GM23338 (cell line): ENCODE data around the gene ST14. TPM values are rescaled to one million over a fixed set of nuclear protein-coding genes. Genes with fewer than 3 reads are reported as not detected.

Experiments used
- ATAC-seq: fragments of 200-7000 bp; cut with Tn5 transposase; 3 replicates; pipeline ENCODE4 v1.9.1; 2020
- DNase-seq: peaks from one replicate; pipeline ENCODE4 v3.0.0-alpha.2; 2015; ENCODE audit warnings: low spot score
- H2AFZ ChIP-seq: fragments of 200-600 bp; sonication (generic); 2 replicates; pipeline ENCODE4 v1.8.0; 2016; ENCODE audit warnings: antibody characterized with exemption, mild to moderate bottlenecking, moderate library complexity
- H3F3A ChIP-seq: fragments of 200-600 bp; sonication (generic); replicated peaks from 2 replicates; pipeline ENCODE4 v1.8.0; 2017; ENCODE audit warnings: antibody characterized with exemption, mixed run types, low read depth
- H3K27ac ChIP-seq: fragments of 200-600 bp; sonication (generic); 2 replicates; pipeline ENCODE4 v1.6.1; 2016; ENCODE audit warnings: low read depth
- H3K27me3 ChIP-seq: fragments of 200-600 bp; sonication (generic); 2 replicates; pipeline ENCODE4 v1.8.0; 2016; ENCODE audit warnings: mild to moderate bottlenecking, mixed run types, moderate library complexity; ENCODE audit not compliant: insufficient read depth
- H3K36me3 ChIP-seq: fragments of 200-600 bp; sonication (generic); 2 replicates; pipeline ENCODE4 v1.8.0; 2016; ENCODE audit warnings: mild to moderate bottlenecking; ENCODE audit not compliant: insufficient read depth
- H3K4me1 ChIP-seq: fragments of 200-600 bp; sonication (generic); 2 replicates; pipeline ENCODE4 v1.8.0; 2016; ENCODE audit warnings: mild to moderate bottlenecking, moderate library complexity; ENCODE audit not compliant: insufficient read depth
- H3K4me2 ChIP-seq: fragments of 200-600 bp; sonication (generic); 2 replicates; pipeline ENCODE4 v1.7.1; 2017; ENCODE audit warnings: mixed run types
- H3K4me3 ChIP-seq: fragments of 200-600 bp; sonication (generic); 2 replicates; pipeline ENCODE4 v1.6.1; 2016; ENCODE audit warnings: mixed run types
- H3K79me2 ChIP-seq: fragments of 200-600 bp; sonication (generic); replicated peaks from 2 replicates; pipeline ENCODE4 v1.8.0; 2017; ENCODE audit warnings: mild to moderate bottlenecking; ENCODE audit not compliant: insufficient read depth
- H3K9me2 ChIP-seq: fragments of 200-600 bp; sonication (generic); 2 replicates; pipeline ENCODE4 v1.8.0; 2017; ENCODE audit not compliant: insufficient read depth
- H4K20me1 ChIP-seq: fragments of 200-600 bp; sonication (generic); replicated peaks from 2 replicates; pipeline ENCODE4 v1.8.0; 2017; ENCODE audit warnings: mild to moderate bottlenecking; ENCODE audit not compliant: insufficient read depth
- H3K27ac Mint-ChIP-seq: 2 replicates; pipeline ENCODE4 v1.8.0; 2020; ENCODE audit warnings: inconsistent platforms, mild to moderate bottlenecking, moderate library complexity, mixed read lengths
- H3K27me3 Mint-ChIP-seq: 3 replicates; pipeline ENCODE4 v1.8.0; 2022; ENCODE audit warnings: low read depth, mild to moderate bottlenecking, moderate library complexity, mixed read lengths, inconsistent platforms; ENCODE audit not compliant: insufficient read depth, poor library complexity
- H3K36me3 Mint-ChIP-seq: 3 replicates; pipeline ENCODE4 v1.8.0; 2021; ENCODE audit warnings: low read depth, mild to moderate bottlenecking, inconsistent platforms, moderate library complexity, mixed read lengths
- H3K4me1 Mint-ChIP-seq: 3 replicates; pipeline ENCODE4 v1.8.0; 2020; ENCODE audit warnings: mild to moderate bottlenecking, inconsistent platforms, mixed read lengths
- H3K4me3 Mint-ChIP-seq: 3 replicates; pipeline ENCODE4 v1.8.0; 2021; ENCODE audit warnings: moderate library complexity, mild to moderate bottlenecking, inconsistent platforms, mixed read lengths
- H3K9me3 Mint-ChIP-seq: 3 replicates; pipeline ENCODE4 v1.8.0; 2020; ENCODE audit warnings: moderate library complexity, mild to moderate bottlenecking, inconsistent platforms, mixed read lengths
- CREB1 ChIP-seq: fragments of 250-450 bp; sonication (Bioruptor Pico); IDR thresholded peaks from 2 replicates; pipeline ENCODE4 v1.5.0; 2020; ENCODE audit warnings: low read depth, mild to moderate bottlenecking, moderate library complexity
- EZH2phosphoT487 ChIP-seq: fragments of 200-600 bp; sonication (generic); IDR thresholded peaks from one replicate; pipeline ENCODE4 v1.8.1; 2018; ENCODE audit warnings: antibody characterized with exemption; ENCODE audit not compliant: unreplicated experiment
- JUNB ChIP-seq: IDR thresholded peaks from one replicate; pipeline ENCODE4 v1.6.1; 2016; ENCODE audit warnings: antibody characterized with exemption; ENCODE audit not compliant: unreplicated experiment
- NANOG ChIP-seq: IDR thresholded peaks from 2 replicates; pipeline ENCODE4 v1.6.1; 2016; ENCODE audit warnings: antibody characterized with exemption, borderline replicate concordance
- POLR2AphosphoS5 ChIP-seq: IDR thresholded peaks from 2 replicates; pipeline ENCODE4 v1.6.1; 2016; ENCODE audit warnings: antibody characterized with exemption, low read depth
- STAT1 ChIP-seq: IDR thresholded peaks from one replicate; pipeline ENCODE4 v1.6.1; 2016; ENCODE audit warnings: antibody characterized with exemption; ENCODE audit not compliant: unreplicated experiment
- ZNF114 ChIP-seq: fragments of 250-450 bp; sonication (Bioruptor Pico); IDR thresholded peaks from 2 replicates; pipeline ENCODE4 v1.5.0; 2020; ENCODE audit warnings: mild to moderate bottlenecking, moderate library complexity
- ZNF331 ChIP-seq: fragments of 250-450 bp; sonication (Bioruptor Pico); IDR thresholded peaks from 2 replicates; pipeline ENCODE4 v1.5.0; 2020; ENCODE audit warnings: low read depth, mild to moderate bottlenecking, moderate library complexity
- polyA plus RNA-seq: library from polyadenylated mRNA; unstranded; fragments of >200 nt; fragmentation: Nextera tagmentation; extraction: Ambion mirVana; gene quantifications from 2 replicates; pipeline ENCODE4 v1.2.1, GENCODE V29; 2016
- total RNA-seq: library from RNA; depleted of rRNA; stranded (reverse); fragments of >200 nt; shearing (Covaris generic); gene quantifications from 2 replicates; pipeline ENCODE4 v1.2.3, GENCODE V29; 2014
- TF ChIP-seq, protein P1 (sequence below): IDR thresholded peaks from 2 replicates; pipeline ENCODE4 v1.6.1; 2016; ENCODE audit warnings: antibody characterized with exemption
- TF ChIP-seq, protein P2 (sequence below), 2 experiments: fragments of 200-600 bp in 1 of 2; sonication (generic) in 1 of 2; conservative IDR thresholded peaks; 2 replicates each; pipeline versions ENCODE4 v1.5.1 to v1.6.1; 2016 to 2017; ENCODE audit warnings: antibody characterized with exemption in 2 of 2, low read depth in 2 of 2, mild to moderate bottlenecking in 2 of 2, moderate library complexity in 1 of 2

The ST14 gene
- total and polyA plus RNA-seq, 2 experiments from 2014 or later, result 7.9 to 32.7 TPM

DNA sequence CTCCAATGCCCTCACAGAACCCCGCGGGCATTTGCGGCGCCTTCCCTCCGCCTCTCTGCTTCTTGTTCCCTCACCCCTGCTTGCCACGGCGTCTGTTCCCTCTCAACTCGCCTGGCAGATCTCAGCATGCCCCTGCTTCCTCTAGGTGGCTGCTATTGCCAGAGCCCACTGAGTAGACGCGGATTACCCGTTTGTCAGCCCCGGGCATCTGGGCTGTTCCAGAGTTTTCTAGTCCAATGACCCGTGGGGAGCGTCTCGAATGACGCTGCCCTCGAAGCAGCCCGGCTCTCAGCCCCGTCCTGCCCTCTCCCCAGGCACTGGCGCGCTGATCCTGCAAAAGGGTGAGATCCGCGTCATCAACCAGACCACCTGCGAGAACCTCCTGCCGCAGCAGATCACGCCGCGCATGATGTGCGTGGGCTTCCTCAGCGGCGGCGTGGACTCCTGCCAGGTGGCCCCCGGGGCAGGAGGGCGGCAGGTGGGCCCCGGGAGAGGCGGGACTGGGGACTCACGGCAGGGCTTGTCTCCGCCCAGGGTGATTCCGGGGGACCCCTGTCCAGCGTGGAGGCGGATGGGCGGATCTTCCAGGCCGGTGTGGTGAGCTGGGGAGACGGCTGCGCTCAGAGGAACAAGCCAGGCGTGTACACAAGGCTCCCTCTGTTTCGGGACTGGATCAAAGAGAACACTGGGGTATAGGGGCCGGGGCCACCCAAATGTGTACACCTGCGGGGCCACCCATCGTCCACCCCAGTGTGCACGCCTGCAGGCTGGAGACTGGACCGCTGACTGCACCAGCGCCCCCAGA, 49.7 kb downstream of the ST14 start (continued):
- TF ChIP-seq CREB1 (CRISPR knock-in tag) (no peak), ZNF114 (CRISPR knock-in tag) (no peak), STAT1 (no peak), ZNF331 (CRISPR knock-in tag) (no peak)
- TF ChIP-seq, protein P1, sequence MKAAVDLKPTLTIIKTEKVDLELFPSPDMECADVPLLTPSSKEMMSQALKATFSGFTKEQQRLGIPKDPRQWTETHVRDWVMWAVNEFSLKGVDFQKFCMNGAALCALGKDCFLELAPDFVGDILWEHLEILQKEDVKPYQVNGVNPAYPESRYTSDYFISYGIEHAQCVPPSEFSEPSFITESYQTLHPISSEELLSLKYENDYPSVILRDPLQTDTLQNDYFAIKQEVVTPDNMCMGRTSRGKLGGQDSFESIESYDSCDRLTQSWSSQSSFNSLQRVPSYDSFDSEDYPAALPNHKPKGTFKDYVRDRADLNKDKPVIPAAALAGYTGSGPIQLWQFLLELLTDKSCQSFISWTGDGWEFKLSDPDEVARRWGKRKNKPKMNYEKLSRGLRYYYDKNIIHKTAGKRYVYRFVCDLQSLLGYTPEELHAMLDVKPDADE, result no peak

DNA sequence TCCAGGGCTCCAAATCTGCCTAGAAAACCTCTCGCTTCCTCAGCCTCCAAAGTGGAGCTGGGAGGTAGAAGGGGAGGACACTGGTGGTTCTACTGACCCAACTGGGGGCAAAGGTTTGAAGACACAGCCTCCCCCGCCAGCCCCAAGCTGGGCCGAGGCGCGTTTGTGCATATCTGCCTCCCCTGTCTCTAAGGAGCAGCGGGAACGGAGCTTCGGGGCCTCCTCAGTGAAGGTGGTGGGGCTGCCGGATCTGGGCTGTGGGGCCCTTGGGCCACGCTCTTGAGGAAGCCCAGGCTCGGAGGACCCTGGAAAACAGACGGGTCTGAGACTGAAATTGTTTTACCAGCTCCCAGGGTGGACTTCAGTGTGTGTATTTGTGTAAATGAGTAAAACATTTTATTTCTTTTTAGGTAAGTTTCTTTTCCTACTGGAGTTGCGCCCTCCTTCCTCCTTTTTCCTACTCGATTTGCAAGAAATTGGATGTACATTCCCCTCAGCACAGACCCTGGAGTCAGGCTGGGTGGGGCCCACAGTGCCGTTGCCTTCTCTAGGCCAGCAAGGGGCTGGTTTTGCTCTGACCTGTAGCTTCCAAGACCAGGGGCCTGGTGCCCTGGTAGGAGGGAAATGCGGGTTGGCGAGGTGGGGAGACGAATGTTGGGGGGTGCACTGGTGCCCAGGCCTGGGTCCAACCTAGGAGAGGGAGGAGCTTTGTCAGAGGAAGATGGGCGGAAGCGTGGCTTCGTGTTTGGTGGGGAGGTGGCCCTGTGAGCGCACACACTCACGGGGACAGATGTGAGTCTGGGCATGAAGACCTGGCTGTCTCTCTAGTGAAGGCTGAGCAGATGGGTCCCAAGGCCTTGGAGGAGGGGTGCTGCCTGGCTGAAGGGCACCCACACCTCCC, 50.6 kb downstream of the ST14 start:
- no peaks in the 10 kb centered on the region for H4K20me1 ChIP-seq
- no peak overlapping the region for H3K4me2 ChIP-seq
- no peak overlapping the region for H3K4me3 ChIP-seq
- no peak overlapping the region for H3K27ac ChIP-seq
- ATAC-seq, result no peak
- H3K9me2 ChIP-seq, result no peaks in the 10 kb centered on the region
- peaks cover 5% of the 10 kb centered on the region for H3K4me1 Mint-ChIP-seq
- no peaks in the 10 kb centered on the region for H3K36me3 ChIP-seq
- no peak for TF ChIP-seq JUNB
- no peak for TF ChIP-seq STAT1
- no peaks in the 10 kb centered on the region for H3K79me2 ChIP-seq
- H3K27me3 Mint-ChIP-seq, result peaks cover 7% of the 10 kb centered on the region
- H3K9me3 Mint-ChIP-seq, result no peaks in the 10 kb centered on the region
- no peak for DNase-seq
- H3F3A ChIP-seq, result no peaks in the 10 kb centered on the region
- no peak overlapping the region for H3K4me3 Mint-ChIP-seq
- no peaks in the 10 kb centered on the region for H3K4me1 ChIP-seq
- H3K27ac Mint-ChIP-seq, result no peak overlapping the region
- H3K27me3 ChIP-seq, result no peaks in the 10 kb centered on the region
- no peak overlapping the region for H2AFZ ChIP-seq
- H3K36me3 Mint-ChIP-seq, result no peaks in the 10 kb centered on the region; the same call in 2 of the 3 replicates

DNA sequence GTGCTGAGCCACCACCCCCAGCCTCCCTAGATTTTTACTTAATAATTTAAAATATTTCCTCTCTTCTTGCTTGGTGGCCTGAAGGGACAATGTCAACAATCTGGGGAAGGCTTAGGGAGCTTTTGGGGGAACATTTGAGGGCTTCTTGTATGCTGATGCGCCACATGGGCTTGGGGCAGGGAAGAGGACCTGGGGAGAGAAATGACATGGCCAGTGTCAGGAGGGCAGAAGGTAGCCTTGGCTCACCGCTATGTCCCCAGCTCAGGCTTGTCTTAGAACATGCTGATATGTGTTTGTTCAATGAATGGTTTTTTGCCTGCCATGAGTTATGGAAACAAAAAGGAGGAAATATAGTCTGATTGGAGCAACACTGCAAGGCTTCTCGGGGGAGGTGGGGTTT, 51.6 kb downstream of the ST14 start:
- Histone ChIP-seq H3K27me3 (no peaks in the 10 kb centered on the region), H2AFZ (no peak overlapping the region), H3K36me3 (no peaks in the 10 kb centered on the region), H3K4me3 (no peak overlapping the region), H3K9me2 (no peaks in the 10 kb centered on the region), H4K20me1 (no peaks in the 10 kb centered on the region), H3K4me2 (no peak overlapping the region), H3K27ac (no peak overlapping the region), H3K79me2 (no peaks in the 10 kb centered on the region), H3K4me1 (no peaks in the 10 kb centered on the region), H3F3A (no peaks in the 10 kb centered on the region)
- H3K27me3 Mint-ChIP-seq, result peaks cover 11% of the 10 kb centered on the region
- TF ChIP-seq POLR2AphosphoS5 (no peak), ZNF331 (CRISPR knock-in tag) (no peak), NANOG (no peak), CREB1 (CRISPR knock-in tag) (no peak), EZH2phosphoT487 (no peak), JUNB (no peak), ZNF114 (CRISPR knock-in tag) (no peak)
- TF ChIP-seq, protein P2, sequence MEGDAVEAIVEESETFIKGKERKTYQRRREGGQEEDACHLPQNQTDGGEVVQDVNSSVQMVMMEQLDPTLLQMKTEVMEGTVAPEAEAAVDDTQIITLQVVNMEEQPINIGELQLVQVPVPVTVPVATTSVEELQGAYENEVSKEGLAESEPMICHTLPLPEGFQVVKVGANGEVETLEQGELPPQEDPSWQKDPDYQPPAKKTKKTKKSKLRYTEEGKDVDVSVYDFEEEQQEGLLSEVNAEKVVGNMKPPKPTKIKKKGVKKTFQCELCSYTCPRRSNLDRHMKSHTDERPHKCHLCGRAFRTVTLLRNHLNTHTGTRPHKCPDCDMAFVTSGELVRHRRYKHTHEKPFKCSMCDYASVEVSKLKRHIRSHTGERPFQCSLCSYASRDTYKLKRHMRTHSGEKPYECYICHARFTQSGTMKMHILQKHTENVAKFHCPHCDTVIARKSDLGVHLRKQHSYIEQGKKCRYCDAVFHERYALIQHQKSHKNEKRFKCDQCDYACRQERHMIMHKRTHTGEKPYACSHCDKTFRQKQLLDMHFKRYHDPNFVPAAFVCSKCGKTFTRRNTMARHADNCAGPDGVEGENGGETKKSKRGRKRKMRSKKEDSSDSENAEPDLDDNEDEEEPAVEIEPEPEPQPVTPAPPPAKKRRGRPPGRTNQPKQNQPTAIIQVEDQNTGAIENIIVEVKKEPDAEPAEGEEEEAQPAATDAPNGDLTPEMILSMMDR (conservative IDR thresholded peaks at IDR 0.05; ENCODE audit: low read depth in 2 of 2), result no peak
- ATAC-seq, result no peak
- no peaks in the 10 kb centered on the region; the same call in 2 of the 3 replicates for H3K36me3 Mint-ChIP-seq
- no peaks in the 10 kb centered on the region for H3K9me3 Mint-ChIP-seq
- no peak overlapping the region for H3K4me3 Mint-ChIP-seq
- 0 out of 2 replicates have a peak overlapping the region, but pooled peaks have one; percentile 8 for H3K27ac Mint-ChIP-seq
- H3K4me1 Mint-ChIP-seq, result peaks cover 5% of the 10 kb centered on the region
- no peak for DNase-seq
